RCC 7860 (cell line): ENCODE measurements around the gene ZXDB.
"Not testable (repeated sequence)": the region's sequence is repeated elsewhere in the genome, so short reads cannot be mapped to it uniquely, and the experiment has no call there.

ENCODE experiments used
- DNase-seq: peaks from one replicate; pipeline ENCODE4 v3.0.0-alpha.2; 2015; ENCODE audit warnings: low spot score
- FAIRE-seq: peaks from 2 replicates; lab custom pipeline; 2012; peaks lifted over from hg19 to GRCh38; lab: Jason Lieb, UNC

Gene ZXDB

GRCh38 chrX:57591284-57592159 is at the start of gene ZXDB:
Gene ZXDB (plus strand): TSS chrX:57592011. CDS start chrX:57592049, 38 bp downstream.
- not testable (repeated sequence) for FAIRE-seq
- peak; percentile 9 for DNase-seq

- no peak for FAIRE-seq
- no peak for DNase-seq
Measured at GRCh38 chrX:57565198-57565597, 26.6 kb upstream of the ZXDB start.

- FAIRE-seq (no peak), DNase-seq (no peak)
Measured at GRCh38 chrX:57573754-57574153, 18.1 kb upstream of the ZXDB start.

GRCh38 chrX:57582948-57583347 is 8.9 kb upstream of the ZXDB start:
- FAIRE-seq, DNase-seq: not testable (repeated sequence)

GRCh38 chrX:57583477-57583876 is 8.3 kb upstream of the ZXDB start:
- FAIRE-seq: no peak
- no peak for DNase-seq

- DNase-seq (no peak), FAIRE-seq (no peak)
Measured at GRCh38 chrX:57586360-57586759, 5.5 kb upstream of the ZXDB start.

GRCh38 chrX:57587062-57587461 is 4.7 kb upstream of the ZXDB start:
- DNase-seq: no peak
- FAIRE-seq: no peak

GRCh38 chrX:57587607-57588006 is 4.2 kb upstream of the ZXDB start:
- no peak for FAIRE-seq
- no peak for DNase-seq

- DNase-seq, FAIRE-seq: not testable (repeated sequence)
Measured at GRCh38 chrX:57592160-57592893, 516 bp downstream of the ZXDB start.

GRCh38 chrX:57592894-57593215 is 1.0 kb downstream of the ZXDB start:
- peak; percentile 11 for DNase-seq
- not testable (repeated sequence) for FAIRE-seq

GRCh38 chrX:57595381-57595811 is 3.6 kb downstream of the ZXDB start:
- FAIRE-seq (peak; percentile 24), DNase-seq (peak; percentile 43)

- DNase-seq: no peak
- no peak for FAIRE-seq
Measured at GRCh38 chrX:57596109-57596508, 4.3 kb downstream of the ZXDB start.

- FAIRE-seq (no peak), DNase-seq (no peak)
Measured at GRCh38 chrX:57596516-57596915, 4.7 kb downstream of the ZXDB start.

GRCh38 chrX:57607295-57608187 is 15.7 kb downstream of the ZXDB start:
- FAIRE-seq: no peak
- DNase-seq: no peak

- FAIRE-seq, DNase-seq: not testable (repeated sequence)
Measured at GRCh38 chrX:57613351-57613750, 21.5 kb downstream of the ZXDB start.

- not testable (repeated sequence) for FAIRE-seq, DNase-seq
Measured at GRCh38 chrX:57629438-57629837, 37.6 kb downstream of the ZXDB start.

GRCh38 chrX:57640674-57641016 is 48.8 kb downstream of the ZXDB start:
- DNase-seq (no peak), FAIRE-seq (no peak)

GRCh38 chrX:57641338-57641737 is 49.5 kb downstream of the ZXDB start:
- no peak for FAIRE-seq
- DNase-seq: no peak

- FAIRE-seq (no peak), DNase-seq (no peak)
Measured at GRCh38 chrX:57643698-57644097, 51.9 kb downstream of the ZXDB start.

- no peak for FAIRE-seq
- no peak for DNase-seq
Measured at GRCh38 chrX:57647020-57647419, 55.2 kb downstream of the ZXDB start.
